ENCODE measurements around the gene C2orf72.
A peak's percentile ranks its signal among the peaks of the same experiment; 100 is the strongest.
"Not testable (repeated sequence)": the region's sequence is repeated elsewhere in the genome, so short reads cannot be mapped to it uniquely, and the experiment has no call there.

The C2orf72 gene

GRCh38 chr2:231065966-231066365 lies 28.6 kb downstream of the C2orf72 start:
- no peak overlapping the region for H3K27ac ChIP-seq
- no peaks in the 10 kb centered on the region for H3K4me1 ChIP-seq (ENCODE audit: control insufficient read depth in 1 of 2, insufficient read depth in 1 of 2, low read depth in 1 of 2, low read length in 1 of 2)
- H3K9me3 ChIP-seq, result no peaks in the 10 kb centered on the region
- H3K36me3 ChIP-seq, result peaks cover 88% of the 10 kb centered on the region
- TF ChIP-seq CTCF (IDR thresholded peaks at IDR 0.05), result no peak
- no peaks in the 10 kb centered on the region for H3K27me3 ChIP-seq
- H3K4me3 ChIP-seq (ENCODE audit: low read depth in 1 of 2, low read length in 1 of 2), result no peak overlapping the region

- not testable (repeated sequence) for H3K9me3 ChIP-seq; H3K4me3 ChIP-seq (ENCODE audit: low read depth in 1 of 2, low read length in 1 of 2); H3K4me1 ChIP-seq (ENCODE audit: control insufficient read depth in 1 of 2, insufficient read depth in 1 of 2, low read depth in 1 of 2, low read length in 1 of 2); H3K27me3 ChIP-seq; H3K27ac ChIP-seq
- peaks cover 84% of the 10 kb centered on the region for H3K36me3 ChIP-seq
Observed at GRCh38 chr2:231067531-231067930, 30.2 kb downstream of the C2orf72 start.

- Histone ChIP-seq H3K27ac (no peak overlapping the region), H3K27me3 (no peaks in the 10 kb centered on the region), H3K4me3 (ENCODE audit: low read depth in 1 of 2, low read length in 1 of 2) (no peak overlapping the region), H3K9me3 (no peaks in the 10 kb centered on the region), H3K4me1 (ENCODE audit: control insufficient read depth in 1 of 2, insufficient read depth in 1 of 2, low read depth in 1 of 2, low read length in 1 of 2) (no peaks in the 10 kb centered on the region), H3K36me3 (peaks cover 81% of the 10 kb centered on the region)
- no peak for TF ChIP-seq CTCF (IDR thresholded peaks at IDR 0.05)
Observed at GRCh38 chr2:231068525-231069222, 31.4 kb downstream of the C2orf72 start.

GRCh38 chr2:231069379-231070054 lies 32.2 kb downstream of the C2orf72 start:
- Histone ChIP-seq H3K27ac (no peak overlapping the region), H3K9me3 (no peaks in the 10 kb centered on the region), H3K27me3 (no peaks in the 10 kb centered on the region), H3K36me3 (peaks cover 73% of the 10 kb centered on the region), H3K4me1 (ENCODE audit: control insufficient read depth in 1 of 2, insufficient read depth in 1 of 2, low read depth in 1 of 2, low read length in 1 of 2) (no peaks in the 10 kb centered on the region), H3K4me3 (ENCODE audit: low read depth in 1 of 2, low read length in 1 of 2) (no peak overlapping the region)
- no peak for TF ChIP-seq CTCF (IDR thresholded peaks at IDR 0.05)

GRCh38 chr2:231084565-231084964 lies 47.2 kb downstream of the C2orf72 start:
- Histone ChIP-seq H3K9me3 (no peaks in the 10 kb centered on the region), H3K4me1 (ENCODE audit: control insufficient read depth in 1 of 2, insufficient read depth in 1 of 2, low read depth in 1 of 2, low read length in 1 of 2) (no peaks in the 10 kb centered on the region), H3K27me3 (no peaks in the 10 kb centered on the region), H3K4me3 (ENCODE audit: low read depth in 1 of 2, low read length in 1 of 2) (no peak overlapping the region), H3K27ac (peak overlapping the region; percentile 43), H3K36me3 (peaks cover 93% of the 10 kb centered on the region)
- TF ChIP-seq CTCF (IDR thresholded peaks at IDR 0.05), result no peak

- Histone ChIP-seq H3K27me3 (no peaks in the 10 kb centered on the region), H3K9me3 (no peaks in the 10 kb centered on the region), H3K36me3 (peaks cover 71% of the 10 kb centered on the region), H3K27ac (no peak overlapping the region), H3K4me3 (ENCODE audit: low read depth in 1 of 2, low read length in 1 of 2) (no peak overlapping the region), H3K4me1 (ENCODE audit: control insufficient read depth in 1 of 2, insufficient read depth in 1 of 2, low read depth in 1 of 2, low read length in 1 of 2) (no peaks in the 10 kb centered on the region)
- TF ChIP-seq CTCF (IDR thresholded peaks at IDR 0.05), result no peak
Observed at GRCh38 chr2:231088754-231089153, 51.4 kb downstream of the C2orf72 start.
